Tibial nerve (tissue), 4 donors: ENCODE data around the gene COA1.

Source experiments
- EP300 ChIP-seq, 2 donors: sonication (generic); formaldehyde crosslinking; IDR thresholded peaks; one replicate each; pipeline ENCODE4 v1.6.1; 2017; ENCODE audit warnings: antibody characterized with exemption in 2 of 2, mild to moderate bottlenecking in 1 of 2
- TF ChIP-seq, protein P1 (sequence below), 5 experiments: fragments of 200-600 bp in 3 of 5; fragments of 450-650 bp in 2 of 5; sonication (generic) in 3 of 5; IDR thresholded peaks; one replicate each; pipeline ENCODE4 v1.5.1; 2016 to 2019; ENCODE audit warnings: antibody characterized with exemption in 5 of 5, mild to moderate bottlenecking in 3 of 5, moderate library complexity in 2 of 5

DNA sequence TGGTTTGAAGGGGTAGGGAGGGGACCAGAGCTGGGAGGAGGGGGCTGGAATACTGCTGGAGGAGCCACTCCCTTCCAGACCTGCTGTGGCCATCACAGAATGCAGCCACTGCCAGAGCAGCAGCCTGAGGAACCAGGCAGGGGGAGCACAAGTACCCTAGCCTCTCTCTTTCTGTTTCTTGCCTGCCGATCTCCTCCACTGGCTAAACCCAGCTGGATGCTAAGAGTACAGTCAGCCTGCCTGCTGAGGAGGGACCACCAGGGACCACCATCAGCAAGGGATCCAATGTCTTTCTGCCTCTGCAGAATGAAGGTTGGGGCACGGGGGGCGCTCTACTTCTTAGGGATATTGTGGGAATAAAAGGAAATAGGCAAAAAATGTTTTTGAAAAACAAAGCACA is 33.9 kb upstream of the COA1 start:
- TF ChIP-seq, protein P1, sequence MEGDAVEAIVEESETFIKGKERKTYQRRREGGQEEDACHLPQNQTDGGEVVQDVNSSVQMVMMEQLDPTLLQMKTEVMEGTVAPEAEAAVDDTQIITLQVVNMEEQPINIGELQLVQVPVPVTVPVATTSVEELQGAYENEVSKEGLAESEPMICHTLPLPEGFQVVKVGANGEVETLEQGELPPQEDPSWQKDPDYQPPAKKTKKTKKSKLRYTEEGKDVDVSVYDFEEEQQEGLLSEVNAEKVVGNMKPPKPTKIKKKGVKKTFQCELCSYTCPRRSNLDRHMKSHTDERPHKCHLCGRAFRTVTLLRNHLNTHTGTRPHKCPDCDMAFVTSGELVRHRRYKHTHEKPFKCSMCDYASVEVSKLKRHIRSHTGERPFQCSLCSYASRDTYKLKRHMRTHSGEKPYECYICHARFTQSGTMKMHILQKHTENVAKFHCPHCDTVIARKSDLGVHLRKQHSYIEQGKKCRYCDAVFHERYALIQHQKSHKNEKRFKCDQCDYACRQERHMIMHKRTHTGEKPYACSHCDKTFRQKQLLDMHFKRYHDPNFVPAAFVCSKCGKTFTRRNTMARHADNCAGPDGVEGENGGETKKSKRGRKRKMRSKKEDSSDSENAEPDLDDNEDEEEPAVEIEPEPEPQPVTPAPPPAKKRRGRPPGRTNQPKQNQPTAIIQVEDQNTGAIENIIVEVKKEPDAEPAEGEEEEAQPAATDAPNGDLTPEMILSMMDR (IDR thresholded peaks at IDR 0.05) = no peak
- no peak for TF ChIP-seq EP300 (IDR thresholded peaks at IDR 0.05)
